Measurements from ENCODE around the gene ARHGEF39.

The ARHGEF39 gene

GRCh38 chr9:35691334-35691650 lies 26.3 kb upstream of the ARHGEF39 start:
- DNase-seq (ENCODE audit: low read depth), result no peak

- DNase-seq (ENCODE audit: low read depth), result peak; percentile 15
Observed at GRCh38 chr9:35690614-35691333, 25.8 kb upstream of the ARHGEF39 start.

GRCh38 chr9:35690294-35690613 lies 25.3 kb upstream of the ARHGEF39 start:
- no peak for DNase-seq (ENCODE audit: low read depth)

- no peak for DNase-seq (ENCODE audit: low read depth)
Observed at GRCh38 chr9:35689542-35690293, 24.7 kb upstream of the ARHGEF39 start, which contains the start of gene TPM2. TSS of gene TPM2 (minus strand) at chr9:35689925. CDS start at chr9:35689817, 108 bp downstream.

GRCh38 chr9:35688558-35689541 lies 23.9 kb upstream of the ARHGEF39 start:
- no peak for DNase-seq (ENCODE audit: low read depth)

- DNase-seq (ENCODE audit: low read depth), result no peak
Observed at GRCh38 chr9:35687972-35688557, 23.1 kb upstream of the ARHGEF39 start.

GRCh38 chr9:35687306-35687705 lies 22.3 kb upstream of the ARHGEF39 start:
- no peak for DNase-seq (ENCODE audit: low read depth)

GRCh38 chr9:35686222-35687203 lies 21.5 kb upstream of the ARHGEF39 start:
- no peak for DNase-seq (ENCODE audit: low read depth)

- DNase-seq (ENCODE audit: low read depth), result no peak
Observed at GRCh38 chr9:35685506-35685905, 20.5 kb upstream of the ARHGEF39 start.

- DNase-seq (ENCODE audit: low read depth), result no peak
Observed at GRCh38 chr9:35684921-35685320, 19.9 kb upstream of the ARHGEF39 start.

- no peak for DNase-seq (ENCODE audit: low read depth)
Observed at GRCh38 chr9:35683323-35683722, 18.3 kb upstream of the ARHGEF39 start.

GRCh38 chr9:35682520-35683315 lies 17.7 kb upstream of the ARHGEF39 start:
- no peak for DNase-seq (ENCODE audit: low read depth)

- no peak for DNase-seq (ENCODE audit: low read depth)
Observed at GRCh38 chr9:35682051-35682450, 17.1 kb upstream of the ARHGEF39 start.

- DNase-seq (ENCODE audit: low read depth), result no peak
Observed at GRCh38 chr9:35681341-35682002, 16.5 kb upstream of the ARHGEF39 start.

GRCh38 chr9:35680331-35681105 lies 15.5 kb upstream of the ARHGEF39 start:
- DNase-seq (ENCODE audit: low read depth), result no peak

- no peak for DNase-seq (ENCODE audit: low read depth)
Observed at GRCh38 chr9:35679766-35680330, 14.9 kb upstream of the ARHGEF39 start.

GRCh38 chr9:35679091-35679490 lies 14.1 kb upstream of the ARHGEF39 start:
- DNase-seq (ENCODE audit: low read depth), result no peak

- DNase-seq (ENCODE audit: low read depth), result no peak
Observed at GRCh38 chr9:35675732-35676392, 10.9 kb upstream of the ARHGEF39 start.
